GM12864 (cell line): ENCODE data around the gene CNTNAP2.

Source experiments
- DNase-seq: peaks from one replicate; pipeline ENCODE4 v3.0.0-alpha.2; 2011; ENCODE audit warnings: low read depth
- H3K4me3 ChIP-seq: 2 replicates; pipeline ENCODE4 v1.5.1; 2011; ENCODE audit warnings: mild to moderate bottlenecking, low read depth, low read length, control low read depth
- CTCF ChIP-seq: IDR thresholded peaks from 2 replicates; pipeline ENCODE4 v1.5.1; 2011; ENCODE audit warnings: low read depth, mild to moderate bottlenecking, moderate library complexity, low read length, control low read depth, inconsistent platforms; ENCODE audit errors: missing control alignments

The CNTNAP2 gene

GRCh38 chr7:147651601-147652000, 1535.0 kb downstream of the CNTNAP2 start:
- no peak for DNase-seq
- no peak overlapping the region for H3K4me3 ChIP-seq
- TF ChIP-seq CTCF = no peak

DNA sequence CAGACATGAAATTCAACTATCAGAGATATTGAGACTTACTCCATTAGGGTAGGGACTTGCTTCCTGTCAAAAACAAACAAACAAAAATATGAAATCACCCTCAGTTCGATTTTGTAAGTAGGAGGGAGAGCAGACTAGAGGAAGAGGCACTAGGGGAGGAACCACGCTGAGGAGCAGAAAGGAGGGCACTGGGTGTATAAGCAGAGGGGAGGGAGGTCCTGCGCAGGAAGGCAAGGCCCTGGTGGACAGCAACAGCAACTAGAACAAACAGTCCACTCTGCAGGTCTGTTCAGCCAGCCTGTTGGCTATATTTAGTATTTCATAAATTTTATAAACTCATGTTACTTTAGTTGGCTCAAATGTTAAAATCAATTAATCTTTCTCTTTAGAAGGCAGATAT, 1536.9 kb downstream of the CNTNAP2 start:
- DNase-seq = no peak
- H3K4me3 ChIP-seq = no peak overlapping the region
- TF ChIP-seq CTCF = no peak

GRCh38 chr7:147658392-147658967, 1541.9 kb downstream of the CNTNAP2 start:
- no peak overlapping the region for H3K4me3 ChIP-seq
- no peak for DNase-seq
- TF ChIP-seq CTCF = no peak

DNA sequence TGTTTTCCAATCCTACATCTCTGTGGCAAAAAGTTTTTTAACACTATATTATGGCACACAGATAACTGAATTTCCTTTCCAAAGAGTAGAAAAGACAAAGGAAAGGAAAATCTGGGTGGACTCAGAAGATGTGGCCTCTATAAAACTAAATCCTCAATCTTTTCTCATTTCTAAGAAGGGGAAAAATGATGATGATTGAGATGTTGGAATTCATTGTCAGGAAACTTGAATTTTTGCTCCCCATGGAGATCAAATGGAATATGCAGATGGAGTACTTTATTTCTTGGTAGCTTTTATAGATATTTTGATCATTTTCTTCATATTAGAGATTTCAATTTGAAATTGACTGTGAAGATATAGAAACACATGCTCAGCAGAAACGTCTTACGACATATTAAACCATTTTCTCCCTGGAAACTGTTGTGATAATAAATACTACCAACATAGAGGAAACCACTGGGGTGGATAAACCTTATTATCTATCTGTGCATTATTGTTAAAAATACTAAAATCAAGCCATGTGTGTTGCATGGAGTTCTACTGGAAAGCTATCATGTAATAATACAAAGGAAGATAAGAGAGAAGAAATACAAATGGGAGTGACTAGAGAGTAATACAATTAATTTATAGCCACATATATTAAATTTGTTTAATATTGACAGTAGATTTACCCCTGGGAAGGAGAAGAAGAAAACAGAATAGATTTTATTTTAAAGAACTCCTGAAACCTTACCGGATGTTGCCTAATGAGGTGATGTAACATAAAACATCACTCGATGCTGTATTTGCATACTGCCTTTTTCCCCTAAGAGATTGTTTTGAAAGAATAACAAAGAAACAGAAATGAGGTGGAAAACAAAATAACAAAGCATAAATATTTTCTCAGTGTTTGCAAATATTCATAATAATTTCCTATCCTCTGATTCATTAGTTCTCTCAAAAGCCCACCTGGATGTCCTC, 1542.7 kb downstream of the CNTNAP2 start:
- no peak overlapping the region for H3K4me3 ChIP-seq
- DNase-seq = no peak
- no peak for TF ChIP-seq CTCF

DNA sequence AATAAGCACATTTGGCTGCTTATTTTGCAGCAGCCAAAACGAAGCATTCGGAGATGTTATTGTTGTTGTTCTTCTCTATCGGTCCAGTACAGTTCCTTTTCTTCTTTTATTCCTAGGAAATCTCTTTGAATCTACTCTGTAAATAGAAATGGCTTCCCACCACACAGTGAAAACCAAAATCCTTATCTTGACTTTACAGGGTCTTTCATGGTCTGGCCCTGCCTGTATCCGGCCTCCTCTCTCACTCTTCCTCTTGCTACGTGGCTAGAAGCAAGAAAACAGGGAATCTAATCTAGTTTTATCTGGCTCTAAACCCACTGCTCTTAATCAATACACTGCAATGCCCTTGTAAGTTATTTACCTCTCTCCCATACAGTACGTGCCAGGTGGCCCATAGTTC, 1547.9 kb downstream of the CNTNAP2 start:
- no peak overlapping the region for H3K4me3 ChIP-seq
- DNase-seq = no peak
- no peak for TF ChIP-seq CTCF

DNA sequence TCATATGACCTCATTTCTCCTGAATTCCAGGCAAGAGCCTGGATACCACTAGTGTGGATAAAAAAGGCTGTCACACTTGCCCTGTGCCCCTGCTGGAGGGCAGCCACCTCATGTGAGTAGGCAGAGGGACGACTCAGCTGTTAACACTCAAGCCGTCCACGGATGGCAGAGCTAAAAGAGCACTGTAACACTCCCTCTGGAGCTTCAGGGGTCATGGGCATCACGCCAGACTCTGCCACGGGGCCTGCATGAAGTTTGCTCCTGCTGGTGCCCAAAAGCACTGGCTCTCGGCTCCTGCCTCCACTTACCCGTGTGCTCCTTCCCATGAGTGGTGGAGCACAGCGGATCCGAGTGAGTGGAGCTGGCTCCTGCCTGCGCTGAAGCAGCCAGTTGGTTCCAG, 1554.2 kb downstream of the CNTNAP2 start:
- TF ChIP-seq CTCF = no peak
- no peak overlapping the region for H3K4me3 ChIP-seq
- no peak for DNase-seq

- H3K4me3 ChIP-seq = no peak overlapping the region
- no peak for DNase-seq
- no peak for TF ChIP-seq CTCF
These were observed 1558.1 kb downstream of the CNTNAP2 start for GRCh38 chr7:147674705-147675104.
